Esophagus muscularis mucosa (tissue), 4 donors: Measurements from ENCODE around the gene CD47.

Source experiments
- EP300 ChIP-seq: sonication (generic); formaldehyde crosslinking; IDR thresholded peaks from one replicate; pipeline ENCODE4 v1.6.1; 2017; ENCODE audit warnings: antibody characterized with exemption
- POLR2AphosphoS5 ChIP-seq, 2 donors: sonication (generic); formaldehyde crosslinking; IDR thresholded peaks; one replicate each; pipeline ENCODE4 v1.6.1; 2017; ENCODE audit warnings: antibody characterized with exemption in 2 of 2
- TF ChIP-seq, protein P1 (sequence below), 3 experiments: fragments of 200-600 bp in 2 of 3; fragments of 450-650 bp in 1 of 3; sonication (generic) in 2 of 3; IDR thresholded peaks; one replicate each; pipeline ENCODE4 v1.5.1; 2017 to 2019; ENCODE audit warnings: antibody characterized with exemption in 3 of 3, mild to moderate bottlenecking in 2 of 3, moderate library complexity in 1 of 3

DNA sequence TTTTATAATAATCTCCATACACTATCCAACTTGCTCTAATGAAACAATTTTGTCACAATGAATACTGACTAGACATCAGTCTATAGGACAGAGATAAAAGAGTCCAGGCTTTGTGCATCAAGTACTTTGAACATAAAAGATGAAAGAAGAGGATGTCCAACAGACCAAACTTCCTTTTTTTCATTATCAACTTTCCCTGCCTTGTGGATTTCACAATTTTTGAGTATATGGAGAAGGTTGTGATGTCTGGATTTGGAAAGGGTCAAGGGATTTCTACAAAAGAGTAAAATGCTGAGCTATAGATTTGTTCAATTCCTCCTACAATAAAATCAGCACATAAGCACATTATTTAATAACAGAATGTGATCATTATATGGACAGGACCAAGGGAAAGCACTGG is 25.7 kb downstream of the CD47 start:
- TF ChIP-seq, protein P1, sequence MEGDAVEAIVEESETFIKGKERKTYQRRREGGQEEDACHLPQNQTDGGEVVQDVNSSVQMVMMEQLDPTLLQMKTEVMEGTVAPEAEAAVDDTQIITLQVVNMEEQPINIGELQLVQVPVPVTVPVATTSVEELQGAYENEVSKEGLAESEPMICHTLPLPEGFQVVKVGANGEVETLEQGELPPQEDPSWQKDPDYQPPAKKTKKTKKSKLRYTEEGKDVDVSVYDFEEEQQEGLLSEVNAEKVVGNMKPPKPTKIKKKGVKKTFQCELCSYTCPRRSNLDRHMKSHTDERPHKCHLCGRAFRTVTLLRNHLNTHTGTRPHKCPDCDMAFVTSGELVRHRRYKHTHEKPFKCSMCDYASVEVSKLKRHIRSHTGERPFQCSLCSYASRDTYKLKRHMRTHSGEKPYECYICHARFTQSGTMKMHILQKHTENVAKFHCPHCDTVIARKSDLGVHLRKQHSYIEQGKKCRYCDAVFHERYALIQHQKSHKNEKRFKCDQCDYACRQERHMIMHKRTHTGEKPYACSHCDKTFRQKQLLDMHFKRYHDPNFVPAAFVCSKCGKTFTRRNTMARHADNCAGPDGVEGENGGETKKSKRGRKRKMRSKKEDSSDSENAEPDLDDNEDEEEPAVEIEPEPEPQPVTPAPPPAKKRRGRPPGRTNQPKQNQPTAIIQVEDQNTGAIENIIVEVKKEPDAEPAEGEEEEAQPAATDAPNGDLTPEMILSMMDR (IDR thresholded peaks at IDR 0.05), result no peak
- TF ChIP-seq EP300 (no peak), POLR2AphosphoS5 (IDR thresholded peaks at IDR 0.05) (no peak)
